Measurements from ENCODE around the gene ECE2.

Gene ECE2

DNA sequence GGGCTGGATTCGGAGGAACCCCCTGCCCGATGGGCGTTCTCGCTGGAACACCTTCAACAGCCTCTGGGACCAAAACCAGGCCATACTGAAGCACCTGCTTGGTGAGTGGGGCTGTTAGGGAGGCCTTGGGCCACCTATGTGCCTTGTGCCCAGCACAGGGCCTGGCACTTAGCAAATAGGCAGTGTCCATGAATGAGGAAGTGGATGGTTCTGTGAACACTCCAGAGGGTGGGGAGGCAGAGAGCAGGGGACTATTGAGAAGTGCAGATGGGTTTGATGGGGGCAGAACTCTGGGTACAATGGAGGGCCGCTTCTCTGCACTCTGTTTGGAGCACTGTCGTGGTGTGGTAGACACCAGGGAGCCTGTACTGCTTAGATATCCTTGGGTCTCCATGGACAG lies 1.5 kb downstream of the ECE2 start:
- no peak overlapping the region for H3K4me2 ChIP-seq (ENCODE audit: low read length)
- H2AFZ ChIP-seq (ENCODE audit: low read length): no peak overlapping the region
- TF ChIP-seq CTCF (IDR thresholded peaks at IDR 0.05; ENCODE audit: low read length) (no peak), EZH2 (IDR thresholded peaks at IDR 0.05; ENCODE audit: borderline replicate concordance, low read length) (no peak)
- H3K36me3 ChIP-seq (ENCODE audit: insufficient read depth, low read length): no peaks in the 10 kb centered on the region
- H4K20me1 ChIP-seq (ENCODE audit: insufficient read depth, low read length): no peaks in the 10 kb centered on the region
- H3K79me2 ChIP-seq (ENCODE audit: insufficient read depth, low read length): no peaks in the 10 kb centered on the region
- H3F3A ChIP-seq (ENCODE audit: insufficient read depth, low read length): no peaks in the 10 kb centered on the region
- no peaks in the 10 kb centered on the region for H3K9me3 ChIP-seq (ENCODE audit: low read length)
- H3K4me1 ChIP-seq (ENCODE audit: insufficient read depth, low read length, severe bottlenecking): no peaks in the 10 kb centered on the region
- H3K27ac ChIP-seq (ENCODE audit: low read depth, low read length, poor library complexity, severe bottlenecking): no peak overlapping the region
- H3K9ac ChIP-seq (ENCODE audit: low read length): no peak overlapping the region
- H3K4me3 ChIP-seq (ENCODE audit: low read depth, low read length, poor library complexity, severe bottlenecking): no peak overlapping the region
- H3K27me3 ChIP-seq (ENCODE audit: insufficient read depth, low read length): peaks cover 8% of the 10 kb centered on the region; the same call in 1 of the 2 replicates
- H3K9me2 ChIP-seq (ENCODE audit: low read depth, low read length): no peaks in the 10 kb centered on the region

DNA sequence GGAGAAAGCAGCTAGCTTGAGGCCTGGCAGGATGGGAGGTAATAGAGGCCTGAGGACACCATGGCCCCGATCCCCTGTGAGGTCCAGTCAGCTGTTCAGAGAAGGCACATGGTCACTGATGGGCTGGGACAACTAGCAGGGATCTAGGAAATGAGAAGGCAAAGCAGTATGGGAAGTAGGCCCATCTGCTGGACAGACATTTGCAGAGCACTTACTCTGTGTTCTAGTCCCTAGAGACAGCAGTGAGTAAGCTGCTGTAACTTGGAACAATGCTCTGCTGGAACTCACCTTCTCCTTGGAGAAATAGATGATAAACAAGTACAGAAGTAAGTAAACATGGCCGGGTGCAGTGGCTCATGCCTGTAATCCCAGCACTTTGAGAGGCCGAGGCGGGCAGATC lies 7.1 kb downstream of the ECE2 start:
- Histone ChIP-seq H3K79me2 (ENCODE audit: insufficient read depth, low read length) (no peaks in the 10 kb centered on the region), H3K4me3 (ENCODE audit: low read depth, low read length, poor library complexity, severe bottlenecking) (no peak overlapping the region), H3F3A (ENCODE audit: insufficient read depth, low read length) (no peaks in the 10 kb centered on the region), H4K20me1 (ENCODE audit: insufficient read depth, low read length) (no peaks in the 10 kb centered on the region), H3K9me2 (ENCODE audit: low read depth, low read length) (no peaks in the 10 kb centered on the region), H3K36me3 (ENCODE audit: insufficient read depth, low read length) (no peaks in the 10 kb centered on the region; the same call in 1 of the 2 replicates), H3K9me3 (ENCODE audit: low read length) (no peaks in the 10 kb centered on the region), H3K9ac (ENCODE audit: low read length) (no peak overlapping the region), H3K4me1 (ENCODE audit: insufficient read depth, low read length, severe bottlenecking) (no peaks in the 10 kb centered on the region), H2AFZ (ENCODE audit: low read length) (no peak overlapping the region), H3K4me2 (ENCODE audit: low read length) (no peak overlapping the region), H3K27me3 (ENCODE audit: insufficient read depth, low read length) (peaks cover 7% of the 10 kb centered on the region; the same call in 1 of the 2 replicates), H3K27ac (ENCODE audit: low read depth, low read length, poor library complexity, severe bottlenecking) (no peak overlapping the region)
- TF ChIP-seq CTCF (IDR thresholded peaks at IDR 0.05; ENCODE audit: low read length): no peak
- no peak for TF ChIP-seq EZH2 (IDR thresholded peaks at IDR 0.05; ENCODE audit: borderline replicate concordance, low read length)

GRCh38 chr3:184283681-184284080 lies 7.9 kb downstream of the ECE2 start:
- H2AFZ ChIP-seq (ENCODE audit: low read length): no peak overlapping the region
- no peaks in the 10 kb centered on the region for H3K9me2 ChIP-seq (ENCODE audit: low read depth, low read length)
- no peak overlapping the region for H3K9ac ChIP-seq (ENCODE audit: low read length)
- H3K4me2 ChIP-seq (ENCODE audit: low read length): no peak overlapping the region
- TF ChIP-seq EZH2 (IDR thresholded peaks at IDR 0.05; ENCODE audit: borderline replicate concordance, low read length) (no peak), CTCF (IDR thresholded peaks at IDR 0.05; ENCODE audit: low read length) (no peak)
- H3K27me3 ChIP-seq (ENCODE audit: insufficient read depth, low read length): peaks cover 7% of the 10 kb centered on the region; the same call in 1 of the 2 replicates
- H3K27ac ChIP-seq (ENCODE audit: low read depth, low read length, poor library complexity, severe bottlenecking): no peak overlapping the region
- no peaks in the 10 kb centered on the region; the same call in 1 of the 2 replicates for H3K36me3 ChIP-seq (ENCODE audit: insufficient read depth, low read length)
- no peaks in the 10 kb centered on the region for H3K4me1 ChIP-seq (ENCODE audit: insufficient read depth, low read length, severe bottlenecking)
- H4K20me1 ChIP-seq (ENCODE audit: insufficient read depth, low read length): no peaks in the 10 kb centered on the region
- H3K9me3 ChIP-seq (ENCODE audit: low read length): no peaks in the 10 kb centered on the region
- H3K4me3 ChIP-seq (ENCODE audit: low read depth, low read length, poor library complexity, severe bottlenecking): no peak overlapping the region
- no peaks in the 10 kb centered on the region for H3K79me2 ChIP-seq (ENCODE audit: insufficient read depth, low read length)
- no peaks in the 10 kb centered on the region for H3F3A ChIP-seq (ENCODE audit: insufficient read depth, low read length)

All from OCI-LY1 (cell line).